Panc1 (cell line): ENCODE data around the gene CLMN.

Source experiments
- CTCF ChIP-seq: fragments of 450-650 bp; IDR thresholded peaks from 2 replicates; pipeline ENCODE4 v1.5.1; 2017; ENCODE audit warnings: mild to moderate bottlenecking
- TCF7L2 ChIP-seq: IDR thresholded peaks from 2 replicates; pipeline ENCODE4 v1.6.1; 2011; ENCODE audit warnings: mild to moderate bottlenecking, low read depth, low read length, inconsistent platforms

- TF ChIP-seq CTCF (no peak), TCF7L2 (no peak)
These were observed 96.8 kb downstream of the CLMN start for GRCh38 chr14:95222870-95223398.
